GM19240 (cell line): ENCODE data around the gene RASD1.

Experiments used
- DNase-seq: peaks from one replicate; pipeline ENCODE4 v3.0.0; 2011; ENCODE audit warnings: low spot score; ENCODE audit not compliant: insufficient read length

Gene RASD1

GRCh38 chr17:17496189-17497064, at the start of gene RASD1:
Gene RASD1 (minus strand): TSS chr17:17496395. CDS start chr17:17496181, 214 bp downstream.
- DNase-seq, result peak; percentile 95

DNA sequence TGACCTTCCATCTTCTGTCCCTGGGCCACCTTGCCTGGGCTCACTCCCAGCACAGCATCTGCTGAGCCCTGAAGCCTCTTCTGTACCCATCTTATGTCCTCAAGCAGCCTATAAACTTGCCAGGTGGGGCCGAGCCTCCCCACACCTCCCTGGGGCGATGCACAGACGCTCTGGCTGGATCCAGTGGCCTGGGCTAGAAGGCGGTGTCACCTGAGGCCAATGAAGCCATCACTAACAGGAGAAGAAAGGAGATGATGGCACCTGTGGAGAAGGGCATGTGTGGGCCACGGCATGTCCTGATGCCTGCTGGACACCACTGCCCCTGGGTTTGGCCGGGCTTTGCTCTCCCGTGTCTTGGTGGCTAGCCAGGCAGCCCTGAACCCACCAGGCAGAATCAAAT, 49.8 kb upstream of the RASD1 start:
- no peak for DNase-seq

DNA sequence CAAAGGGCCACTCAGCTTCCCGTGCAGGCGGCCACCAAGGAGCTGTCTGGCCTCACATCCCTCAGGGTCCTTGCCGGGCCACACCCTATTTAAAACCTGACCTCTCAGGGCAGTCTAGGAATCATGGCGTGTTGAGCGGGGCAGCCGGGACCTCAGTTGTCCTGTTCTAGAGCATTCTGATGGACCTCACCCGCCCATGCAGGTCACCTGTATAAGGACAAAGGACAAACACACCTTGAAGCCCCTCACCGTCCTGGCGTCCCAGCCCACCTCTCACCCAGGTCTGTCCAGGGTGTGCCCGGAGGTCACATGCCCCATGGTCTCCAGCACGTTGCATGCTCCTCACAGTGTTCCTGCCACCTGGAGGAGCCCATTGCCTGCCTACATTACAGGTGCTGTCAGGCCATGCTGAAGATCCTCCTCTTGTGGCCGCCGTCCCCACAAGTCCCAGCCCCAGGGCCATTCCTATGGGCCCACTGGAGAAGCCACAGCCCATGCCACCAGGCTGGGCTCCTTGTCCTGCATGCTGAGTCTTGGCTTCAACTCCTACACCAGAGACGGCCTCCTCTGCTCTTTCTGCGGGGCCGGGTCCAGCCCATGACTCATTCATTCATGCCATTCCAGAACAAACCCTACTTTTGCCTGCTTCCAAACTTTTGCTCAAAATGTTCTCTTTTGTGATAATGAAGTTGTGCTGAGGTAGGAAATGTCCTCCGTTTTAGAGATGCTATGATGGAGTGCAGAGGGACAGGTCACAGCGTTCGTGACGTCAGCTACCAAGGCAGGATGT, 49.0 kb upstream of the RASD1 start:
- DNase-seq, result no peak

DNA sequence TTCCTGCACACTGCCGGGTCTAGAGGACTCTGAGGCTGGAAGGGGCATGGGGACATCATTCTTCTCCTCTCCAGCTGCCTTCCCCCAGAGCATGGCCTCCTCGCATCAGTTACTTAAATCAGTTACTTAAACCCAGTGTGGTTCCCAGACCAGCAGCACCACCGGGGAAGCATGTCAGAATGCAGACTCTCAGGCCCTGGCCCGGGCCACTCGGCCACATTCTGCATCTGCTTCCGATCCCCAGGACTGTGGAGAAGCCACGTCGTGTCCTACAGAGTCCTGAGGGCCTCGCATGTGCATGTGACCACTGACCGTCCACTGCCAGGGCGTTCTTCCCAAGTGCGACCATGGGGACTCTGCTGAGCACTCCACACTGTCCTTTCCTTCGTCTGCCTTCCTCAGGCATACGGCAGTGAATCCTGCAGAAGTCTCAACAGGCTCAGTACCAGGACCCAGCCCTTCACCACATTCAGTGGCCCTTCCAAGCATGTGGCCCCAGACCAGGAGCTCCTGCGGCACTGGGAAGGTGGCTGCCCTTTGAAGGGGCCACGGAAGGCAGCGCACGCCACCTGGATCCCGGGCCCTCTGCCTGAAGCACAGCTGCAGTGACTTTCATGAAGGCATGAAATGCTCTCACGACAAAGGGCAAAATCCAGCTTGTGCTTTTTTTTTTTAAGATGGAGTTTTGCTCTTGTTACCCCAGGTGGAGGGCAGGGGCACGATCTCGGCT, 46.9 kb upstream of the RASD1 start:
- DNase-seq, result no peak

- no peak for DNase-seq
Measured at GRCh38 chr17:17541640-17542001, 45.4 kb upstream of the RASD1 start.

DNA sequence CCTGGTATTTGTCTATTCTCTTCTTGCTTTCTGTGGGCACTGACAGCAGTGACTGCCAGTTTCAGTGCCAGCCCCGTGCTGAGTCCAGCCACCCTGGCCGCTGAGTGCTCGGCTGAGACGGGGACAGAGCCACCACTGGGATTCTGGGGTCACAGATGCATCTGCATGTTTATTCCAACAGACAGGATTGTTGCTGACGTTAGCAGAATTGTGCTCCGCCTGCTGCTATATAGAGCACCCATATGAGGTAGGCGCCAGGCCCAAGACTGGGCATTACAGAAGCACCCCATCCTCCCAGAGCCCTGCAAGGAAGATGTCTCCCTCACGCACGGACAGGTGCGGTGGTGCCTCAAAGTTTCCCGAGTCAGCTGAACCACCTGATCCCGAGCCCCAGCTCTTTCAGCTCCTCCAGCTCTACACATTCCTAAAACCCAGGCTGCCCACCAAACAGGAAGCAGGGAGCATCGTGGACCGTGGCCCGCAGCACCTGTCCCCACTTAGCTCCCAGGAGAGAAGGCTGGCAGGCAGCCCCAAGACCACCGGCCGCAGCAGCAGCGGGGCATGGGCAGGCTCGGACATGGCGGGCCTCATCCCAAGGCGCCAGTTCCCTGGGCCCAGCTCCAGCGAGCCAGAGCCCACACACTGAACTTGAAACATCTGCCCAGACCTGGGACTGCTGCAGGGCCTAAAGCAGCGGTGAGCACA, 44.9 kb upstream of the RASD1 start:
- no peak for DNase-seq

DNA sequence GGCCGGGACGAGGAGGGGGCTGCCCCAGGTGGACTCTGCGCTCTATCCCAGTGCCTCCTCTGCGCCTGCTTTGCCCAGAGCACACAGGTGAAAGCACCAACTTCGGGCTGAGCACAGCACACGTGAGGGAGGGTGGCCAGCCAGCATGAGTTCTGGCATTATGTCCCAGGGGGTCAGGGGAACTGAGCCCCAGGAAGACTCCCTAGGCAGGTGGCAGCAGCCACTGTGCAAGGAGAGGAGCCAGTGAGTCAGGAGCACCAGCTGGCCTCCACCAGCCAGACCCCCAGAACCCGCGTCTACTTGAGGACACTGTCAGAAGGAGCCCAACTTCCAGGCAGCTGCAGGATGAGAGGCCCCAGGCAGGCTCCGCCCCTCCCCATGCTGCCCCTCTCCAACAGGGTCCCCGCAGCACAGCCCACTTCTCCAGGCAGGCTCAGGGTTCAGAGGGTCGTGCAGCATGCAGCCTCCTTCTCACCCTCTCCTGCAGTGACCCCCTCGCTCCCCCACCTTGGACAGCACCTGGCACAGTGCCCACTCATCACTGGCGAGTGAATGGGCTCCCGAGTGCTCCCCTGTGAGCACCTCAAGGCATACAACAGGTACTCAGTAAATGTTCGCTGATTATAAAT, 44.2 kb upstream of the RASD1 start:
- DNase-seq, result no peak

DNA sequence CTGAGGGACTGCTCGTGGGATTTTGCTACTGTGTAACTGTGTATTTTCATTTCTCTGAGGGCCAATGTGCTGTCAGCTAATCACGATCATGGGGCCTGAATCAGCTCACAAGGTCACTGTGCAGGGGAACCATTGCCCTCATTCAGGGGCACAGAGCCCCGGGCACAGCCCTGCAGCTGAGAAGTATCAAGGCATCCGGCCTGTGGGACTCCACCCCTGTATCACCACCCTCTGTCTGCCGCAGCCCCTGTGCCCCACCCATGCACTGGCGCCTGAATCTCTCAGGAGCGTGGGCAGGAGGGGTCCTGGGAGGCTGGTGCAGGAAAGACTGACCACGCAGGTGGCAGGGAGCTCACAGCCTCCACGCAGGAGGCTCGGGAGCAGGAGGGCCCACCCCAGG, 43.4 kb upstream of the RASD1 start:
- no peak for DNase-seq

- no peak for DNase-seq
Measured at GRCh38 chr17:17538417-17539391, 42.5 kb upstream of the RASD1 start.

DNA sequence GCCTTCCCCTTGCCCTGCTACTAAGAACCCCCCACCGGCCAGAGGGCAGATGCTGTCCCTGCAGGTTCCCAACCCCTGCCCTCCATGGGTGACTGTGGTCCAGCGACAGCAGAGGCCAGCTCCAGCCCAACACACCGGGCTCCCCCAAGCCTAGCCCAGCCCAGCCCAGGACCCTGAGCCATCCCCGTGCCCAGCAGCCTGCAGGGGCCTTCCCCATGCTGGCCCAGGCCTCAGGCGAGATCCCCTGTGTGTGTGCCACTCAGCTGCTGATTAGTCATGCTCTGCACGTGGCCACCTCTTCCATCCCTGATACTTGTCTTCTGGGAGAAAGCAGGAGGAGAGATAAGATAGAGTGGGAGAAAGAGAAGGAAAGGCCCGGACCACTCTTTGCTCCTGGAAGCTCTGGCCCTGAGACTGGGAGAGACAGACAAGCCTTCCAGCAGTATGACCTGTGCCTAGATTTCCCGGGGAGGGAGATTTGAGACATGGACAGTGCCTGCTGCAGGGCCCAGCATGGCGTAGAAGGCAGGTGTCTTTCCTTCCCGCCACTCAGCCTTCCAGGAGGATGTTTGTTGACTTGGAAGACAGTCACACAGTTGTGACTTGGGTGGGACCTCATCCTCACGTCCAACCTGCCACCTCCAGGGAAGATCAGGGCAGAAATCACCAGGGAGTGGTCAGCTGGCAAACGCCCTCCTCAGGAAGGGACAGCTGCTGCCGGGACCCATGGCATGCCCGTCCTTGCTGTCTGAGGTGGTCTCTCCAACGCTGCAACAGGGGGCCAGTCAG, 41.3 kb upstream of the RASD1 start:
- DNase-seq, result no peak

GRCh38 chr17:17536702-17537101, 40.5 kb upstream of the RASD1 start:
- no peak for DNase-seq

GRCh38 chr17:17535957-17536356, 39.8 kb upstream of the RASD1 start:
- DNase-seq, result no peak

DNA sequence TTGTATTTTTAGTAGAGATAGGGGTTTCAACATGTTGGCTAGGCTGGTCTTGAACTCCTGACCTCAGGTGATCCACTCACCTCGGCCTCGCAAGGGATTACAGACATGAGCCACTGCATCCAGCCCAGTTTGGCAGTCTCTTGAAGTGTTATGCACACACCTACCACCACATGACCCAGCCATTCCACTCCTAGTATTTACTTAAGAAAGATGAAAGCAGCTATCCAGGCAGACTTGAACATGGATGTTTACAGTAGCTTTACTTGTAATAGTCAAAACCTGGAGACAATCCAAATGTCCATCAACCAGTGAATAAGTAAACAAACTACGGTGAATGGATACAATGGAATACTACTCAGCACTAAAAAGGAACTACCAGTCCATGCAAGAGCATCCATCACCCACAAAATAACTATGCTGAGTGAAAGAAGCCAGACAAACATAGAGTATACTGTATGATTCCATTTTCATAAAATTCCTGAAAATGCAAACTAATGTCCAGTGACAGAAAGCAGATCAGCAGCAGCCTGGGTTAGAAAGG, 37.8 kb upstream of the RASD1 start:
- no peak for DNase-seq

- no peak for DNase-seq
Measured at GRCh38 chr17:17532991-17533390, 36.8 kb upstream of the RASD1 start.

DNA sequence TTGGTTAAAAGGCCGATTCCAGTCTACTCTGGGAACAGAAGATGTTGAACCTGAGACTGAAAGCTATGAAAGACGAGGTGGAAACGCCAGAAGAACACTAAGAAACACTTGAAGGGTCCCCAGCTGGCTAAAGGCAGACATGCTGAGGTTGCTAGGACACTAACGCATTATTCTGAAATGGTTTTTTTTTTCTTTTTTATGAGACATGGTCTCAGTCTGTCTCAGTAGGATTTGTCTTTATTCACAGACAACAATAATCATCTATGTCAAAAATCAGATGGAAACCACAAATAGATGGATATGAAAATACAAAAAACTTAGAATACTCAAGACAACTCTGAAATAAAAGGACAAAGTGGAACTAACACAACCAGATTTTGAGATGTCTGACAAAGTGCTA, 35.0 kb upstream of the RASD1 start:
- no peak for DNase-seq

DNA sequence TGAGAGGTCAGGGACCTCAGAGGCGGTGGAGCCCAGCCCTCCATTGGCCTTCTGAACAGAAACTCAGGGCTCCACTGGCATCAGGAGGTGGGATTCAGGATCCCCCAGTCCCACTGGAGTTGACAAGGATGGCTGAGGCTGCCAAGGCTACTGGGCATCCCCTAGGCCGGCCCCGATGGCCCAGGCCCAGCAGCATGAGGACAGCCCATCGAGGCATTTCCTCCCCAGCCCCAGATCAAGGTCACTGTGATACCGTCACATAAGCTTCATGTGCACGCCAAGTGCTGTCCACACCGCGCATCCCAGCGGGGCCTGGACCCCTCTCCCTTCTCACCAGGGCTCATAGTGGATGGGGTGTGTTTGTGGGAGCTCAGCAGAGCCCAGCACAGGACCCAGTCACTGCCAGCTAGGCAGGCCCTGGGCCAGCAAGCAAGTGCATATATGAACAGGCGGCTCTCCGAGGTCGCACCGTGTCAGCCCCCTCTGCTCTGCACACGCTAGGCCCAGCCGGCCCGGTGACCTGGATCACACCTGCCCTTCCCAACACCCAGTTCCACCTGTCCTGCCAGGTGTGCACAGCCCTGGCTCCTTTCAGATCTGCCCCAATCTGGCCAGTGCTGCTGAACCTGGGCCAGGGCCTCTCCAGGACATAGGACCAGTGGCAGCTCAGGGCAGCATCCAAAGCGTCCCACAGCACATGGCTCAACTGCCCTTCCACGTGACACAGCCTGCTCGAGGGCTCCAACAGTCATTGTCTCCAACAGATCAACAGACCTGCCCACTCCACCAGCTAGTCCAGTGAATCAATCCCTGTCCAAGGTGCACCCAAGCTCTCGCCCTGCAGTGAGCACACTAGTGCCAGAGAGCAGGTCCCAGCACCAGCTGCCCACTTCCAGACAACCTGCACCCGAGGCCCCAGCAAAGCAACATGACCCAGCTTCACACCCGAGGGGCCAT, 32.8 kb upstream of the RASD1 start:
- no peak for DNase-seq

- no peak for DNase-seq
Measured at GRCh38 chr17:17527956-17528500, 31.8 kb upstream of the RASD1 start.
